ENCODE measurements around the gene NINJ2. TPM values are rescaled to one million over a fixed set of nuclear protein-coding genes. Genes with fewer than 3 reads are reported as not detected.

NINJ2 gene
- total and polyA plus RNA-seq, 10 donors = 6.6 to 18.8 (median 10.2) TPM

DNA sequence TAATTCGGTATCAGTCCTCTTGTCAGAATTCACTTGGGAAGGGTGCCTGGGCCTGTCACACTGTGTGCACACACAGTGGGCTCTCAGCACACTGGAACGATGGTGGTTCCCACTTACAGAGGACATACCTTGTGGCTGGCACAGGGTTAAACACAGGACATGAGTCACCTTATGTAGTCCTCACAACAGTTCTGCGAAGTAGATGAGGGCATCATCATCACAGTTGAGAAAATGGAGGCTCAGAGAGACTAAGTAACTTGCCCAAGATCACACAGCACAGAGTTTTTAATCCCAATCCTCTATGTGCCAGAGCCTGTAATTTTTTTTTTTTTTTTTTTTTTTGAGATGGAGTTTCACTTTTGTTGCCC is 90.7 kb downstream of the NINJ2 start:
- Histone ChIP-seq H3K4me1 (peaks cover 9 to 58% (median 35%) of the 10 kb centered on the region in 6 donors), H3K27ac (peak overlapping the region in 2 of 8 donors; percentile 82), H3K36me3 (no peaks in the 10 kb centered on the region), H3K9me3 (no peaks in the 10 kb centered on the region), H3K27me3 (replicated peaks in 1 of 7) (no peaks in the 10 kb centered on the region), H3K4me3 (no peak overlapping the region)
- DNase-seq = no peak
- no peak for TF ChIP-seq POLR2A (IDR thresholded peaks at IDR 0.05)
- no peak for TF ChIP-seq POLR2AphosphoS5 (IDR thresholded peaks at IDR 0.05)
- TF ChIP-seq, protein P1, sequence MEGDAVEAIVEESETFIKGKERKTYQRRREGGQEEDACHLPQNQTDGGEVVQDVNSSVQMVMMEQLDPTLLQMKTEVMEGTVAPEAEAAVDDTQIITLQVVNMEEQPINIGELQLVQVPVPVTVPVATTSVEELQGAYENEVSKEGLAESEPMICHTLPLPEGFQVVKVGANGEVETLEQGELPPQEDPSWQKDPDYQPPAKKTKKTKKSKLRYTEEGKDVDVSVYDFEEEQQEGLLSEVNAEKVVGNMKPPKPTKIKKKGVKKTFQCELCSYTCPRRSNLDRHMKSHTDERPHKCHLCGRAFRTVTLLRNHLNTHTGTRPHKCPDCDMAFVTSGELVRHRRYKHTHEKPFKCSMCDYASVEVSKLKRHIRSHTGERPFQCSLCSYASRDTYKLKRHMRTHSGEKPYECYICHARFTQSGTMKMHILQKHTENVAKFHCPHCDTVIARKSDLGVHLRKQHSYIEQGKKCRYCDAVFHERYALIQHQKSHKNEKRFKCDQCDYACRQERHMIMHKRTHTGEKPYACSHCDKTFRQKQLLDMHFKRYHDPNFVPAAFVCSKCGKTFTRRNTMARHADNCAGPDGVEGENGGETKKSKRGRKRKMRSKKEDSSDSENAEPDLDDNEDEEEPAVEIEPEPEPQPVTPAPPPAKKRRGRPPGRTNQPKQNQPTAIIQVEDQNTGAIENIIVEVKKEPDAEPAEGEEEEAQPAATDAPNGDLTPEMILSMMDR (IDR thresholded peaks at IDR 0.05 in 8 of 11, conservative IDR thresholded peaks at IDR 0.05 in 3 of 11) = no peak
- intact Hi-C loops (cut with DNase I; ENCODE audit: low total_unique reads) = loop anchor here (5.0 to 10.0 kb wide), 3 partner anchors 182 to 1022 kb away; partner anchors contain the start of genes FBXL14 and WNK1
- 76 to 95% (median 83%) methylated on average over 3 of the region's 3 CpGs for WGBS, 5 donors

DNA sequence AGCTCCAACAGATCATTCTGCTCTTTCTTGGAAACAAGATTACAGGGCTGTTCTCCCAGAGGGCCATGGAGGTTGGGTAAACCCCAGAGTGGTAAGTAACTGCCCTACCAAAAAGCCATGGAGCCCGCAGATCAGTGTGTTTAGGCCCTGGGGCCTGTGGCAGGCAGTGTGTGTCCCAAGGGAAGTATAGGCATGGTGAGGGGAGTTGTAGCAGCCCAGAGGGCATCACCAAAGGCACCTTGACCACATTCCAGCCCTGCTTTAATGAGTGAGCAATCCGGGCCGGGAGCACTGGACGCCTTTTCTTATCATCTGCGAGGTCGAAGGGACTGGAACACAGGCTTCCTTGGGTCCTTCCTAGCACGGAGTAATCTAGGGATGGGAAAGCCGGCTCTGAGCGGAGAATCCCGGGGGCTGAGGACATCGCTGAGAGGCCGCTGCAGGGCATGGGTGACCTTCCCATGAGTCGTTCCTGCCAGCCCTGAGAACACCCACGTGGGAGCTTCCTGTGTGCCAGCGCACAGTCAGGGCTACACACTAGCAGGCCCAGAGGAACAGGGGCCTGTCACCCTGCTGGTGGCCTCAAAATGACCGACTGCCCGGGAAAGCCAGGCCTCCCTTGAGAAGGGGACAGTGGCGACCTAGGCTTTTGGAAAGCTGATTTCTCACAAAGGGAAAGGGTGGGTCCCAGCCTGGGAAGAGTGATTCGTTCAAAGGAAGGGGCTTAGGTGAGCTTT is 91.3 kb downstream of the NINJ2 start:
- H3K27me3 ChIP-seq (replicated peaks in 1 of 7) = no peaks in the 10 kb centered on the region
- peaks cover 9 to 57% (median 35%) of the 10 kb centered on the region in 6 donors for H3K4me1 ChIP-seq
- no peaks in the 10 kb centered on the region for H3K9me3 ChIP-seq
- no peak for TF ChIP-seq POLR2A (IDR thresholded peaks at IDR 0.05)
- TF ChIP-seq, protein P1 (IDR thresholded peaks at IDR 0.05 in 8 of 11, conservative IDR thresholded peaks at IDR 0.05 in 3 of 11) = no peak
- peak in 1 of 3 donors; percentile 18 for TF ChIP-seq POLR2AphosphoS5 (IDR thresholded peaks at IDR 0.05)
- no peak overlapping the region for H3K4me3 ChIP-seq
- H3K36me3 ChIP-seq = no peaks in the 10 kb centered on the region
- 81 to 93% (median 81%) methylated on average over 16 to 19 of the region's 19 CpGs for WGBS, 5 donors
- DNase-seq = no peak
- peak overlapping the region in 5 of 8 donors; percentile 76 to 84 (median 82) for H3K27ac ChIP-seq
- intact Hi-C loops (cut with DNase I; ENCODE audit: low total_unique reads) = loop anchor here (5.0 to 10.0 kb wide), 3 partner anchors 183 to 1023 kb away; partner anchors contain the start of genes FBXL14 and WNK1

DNA sequence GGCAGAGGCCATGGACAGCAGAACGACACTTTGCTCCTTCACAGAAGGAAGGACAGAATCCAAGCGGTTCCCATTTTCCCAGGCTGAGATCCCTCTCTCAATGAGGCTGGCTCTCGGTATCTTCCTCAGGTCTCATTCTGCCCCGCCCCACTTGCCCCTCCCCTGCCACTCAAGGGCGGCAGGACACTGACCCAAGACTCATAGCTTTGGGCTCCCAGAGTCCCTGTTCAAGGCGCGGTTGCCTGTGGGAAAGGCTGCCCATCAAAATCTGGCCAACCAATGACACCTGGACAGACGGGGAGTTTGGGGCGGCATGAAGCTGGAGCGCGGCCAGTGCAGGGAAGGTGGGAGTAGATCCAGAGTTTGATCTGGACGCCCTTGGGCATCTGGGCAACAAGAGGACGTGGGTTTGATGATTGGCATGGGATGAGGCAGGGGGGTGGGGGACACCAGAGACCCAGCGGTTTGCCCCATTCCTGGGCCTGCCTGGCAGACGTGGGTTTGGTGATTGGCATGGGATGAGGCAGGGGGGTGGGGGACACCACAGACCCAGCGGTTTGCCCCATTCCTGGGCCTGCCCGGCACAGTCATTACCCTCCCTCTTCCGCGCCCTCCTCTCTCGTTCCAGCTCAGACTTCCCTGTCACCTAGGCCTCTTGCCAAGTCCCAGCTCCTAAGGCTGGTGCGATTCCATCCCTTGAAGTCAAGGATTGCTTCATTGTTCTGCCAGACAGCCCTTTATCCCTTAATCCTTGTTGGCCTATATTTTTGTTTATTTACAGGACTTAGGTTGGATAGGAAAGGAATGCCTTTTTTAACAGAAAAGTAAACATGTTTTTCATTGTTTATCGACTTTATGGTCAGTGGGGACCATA is 92.1 kb downstream of the NINJ2 start:
- H3K27ac ChIP-seq = peak overlapping the region; percentile 11 to 84 (median 76)
- peaks cover 6 to 55% (median 28%) of the 10 kb centered on the region in 6 donors for H3K4me1 ChIP-seq
- H3K9me3 ChIP-seq = no peaks in the 10 kb centered on the region
- DNase-seq = peak; percentile 68
- WGBS, 5 donors = 74 to 87% (median 79%) methylated on average over 18 to 22 of the region's 22 CpGs
- TF ChIP-seq POLR2A (IDR thresholded peaks at IDR 0.05) (no peak), POLR2AphosphoS5 (IDR thresholded peaks at IDR 0.05) (peak in 1 of 3 donors; percentile 7)
- H3K36me3 ChIP-seq = no peaks in the 10 kb centered on the region
- H3K4me3 ChIP-seq = peak overlapping the region in 6 of 8 donors; percentile 41 to 75 (median 58)
- intact Hi-C loops (cut with DNase I; ENCODE audit: low total_unique reads) = loop anchor here (5.0 to 10.0 kb wide), 3 partner anchors 184 to 1024 kb away; partner anchors contain the start of genes FBXL14 and WNK1
- H3K27me3 ChIP-seq (replicated peaks in 1 of 7) = no peaks in the 10 kb centered on the region

DNA sequence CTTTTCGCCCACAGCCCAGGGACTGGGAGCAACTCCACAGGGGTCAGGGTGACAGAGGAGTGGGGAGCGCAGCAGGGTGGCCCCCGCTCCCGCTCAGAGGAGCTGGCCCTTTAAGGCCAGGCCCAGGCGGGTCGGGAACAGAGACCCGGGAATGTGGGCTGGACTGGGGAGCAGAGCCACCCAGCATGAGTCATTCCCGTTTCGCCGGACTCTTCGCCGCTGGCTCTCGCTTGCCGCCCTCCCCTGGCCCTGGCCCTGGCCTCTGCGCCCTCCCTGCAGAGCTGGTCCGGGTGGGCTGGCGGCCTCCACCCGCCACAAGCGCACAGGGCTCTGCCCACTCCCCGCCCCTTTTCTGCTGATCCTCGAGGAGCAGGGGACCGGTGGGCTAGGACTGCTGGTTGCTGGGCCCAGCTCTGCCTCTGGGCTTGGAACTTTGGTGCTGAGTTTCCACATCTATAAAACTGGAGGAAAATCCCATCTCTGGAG is 92.8 kb downstream of the NINJ2 start:
- Histone ChIP-seq H3K27ac (peak overlapping the region; percentile 11 to 84 (median 76)), H3K4me3 (peak overlapping the region; percentile 37 to 75 (median 52)), H3K36me3 (peaks cover 0 to 5% (median 0%) of the 10 kb centered on the region in 6 donors), H3K4me1 (peaks cover 0 to 48% (median 21%) of the 10 kb centered on the region in 6 donors), H3K27me3 (replicated peaks in 1 of 7) (no peaks in the 10 kb centered on the region), H3K9me3 (no peaks in the 10 kb centered on the region)
- DNase-seq = peak; percentile 85
- 47 to 67% (median 55%) methylated on average over 13 to 22 of the region's 22 CpGs for WGBS, 5 donors
- intact Hi-C loops (cut with DNase I; ENCODE audit: low total_unique reads) = loop anchor here (5.0 to 10.0 kb wide), 3 partner anchors 184 to 1024 kb away; partner anchors contain the start of genes FBXL14 and WNK1
- TF ChIP-seq POLR2A (IDR thresholded peaks at IDR 0.05) (no peak), POLR2AphosphoS5 (IDR thresholded peaks at IDR 0.05) (peak; percentile 20 to 79 (median 64))
- TF ChIP-seq, protein P1 (IDR thresholded peaks at IDR 0.05 in 8 of 11, conservative IDR thresholded peaks at IDR 0.05 in 3 of 11) = no peak
